GM23338 (cell line): ENCODE data around the gene CARHSP1. TPM values are rescaled to one million over a fixed set of nuclear protein-coding genes. Genes with fewer than 3 reads are reported as not detected.

Experiments
- ATAC-seq: fragments of 200-7000 bp; cut with Tn5 transposase; 3 replicates; pipeline ENCODE4 v1.9.1; 2020
- DNase-seq: peaks from one replicate; pipeline ENCODE4 v3.0.0-alpha.2; 2015; ENCODE audit warnings: low spot score
- H2AFZ ChIP-seq: fragments of 200-600 bp; sonication (generic); 2 replicates; pipeline ENCODE4 v1.8.0; 2016; ENCODE audit warnings: antibody characterized with exemption, mild to moderate bottlenecking, moderate library complexity
- H3F3A ChIP-seq: fragments of 200-600 bp; sonication (generic); replicated peaks from 2 replicates; pipeline ENCODE4 v1.8.0; 2017; ENCODE audit warnings: antibody characterized with exemption, mixed run types, low read depth
- H3K27ac ChIP-seq: fragments of 200-600 bp; sonication (generic); 2 replicates; pipeline ENCODE4 v1.6.1; 2016; ENCODE audit warnings: low read depth
- H3K27me3 ChIP-seq: fragments of 200-600 bp; sonication (generic); 2 replicates; pipeline ENCODE4 v1.8.0; 2016; ENCODE audit warnings: mild to moderate bottlenecking, mixed run types, moderate library complexity; ENCODE audit not compliant: insufficient read depth
- H3K36me3 ChIP-seq: fragments of 200-600 bp; sonication (generic); 2 replicates; pipeline ENCODE4 v1.8.0; 2016; ENCODE audit warnings: mild to moderate bottlenecking; ENCODE audit not compliant: insufficient read depth
- H3K4me1 ChIP-seq: fragments of 200-600 bp; sonication (generic); 2 replicates; pipeline ENCODE4 v1.8.0; 2016; ENCODE audit warnings: mild to moderate bottlenecking, moderate library complexity; ENCODE audit not compliant: insufficient read depth
- H3K4me2 ChIP-seq: fragments of 200-600 bp; sonication (generic); 2 replicates; pipeline ENCODE4 v1.7.1; 2017; ENCODE audit warnings: mixed run types
- H3K4me3 ChIP-seq: fragments of 200-600 bp; sonication (generic); 2 replicates; pipeline ENCODE4 v1.6.1; 2016; ENCODE audit warnings: mixed run types
- H3K79me2 ChIP-seq: fragments of 200-600 bp; sonication (generic); replicated peaks from 2 replicates; pipeline ENCODE4 v1.8.0; 2017; ENCODE audit warnings: mild to moderate bottlenecking; ENCODE audit not compliant: insufficient read depth
- H3K9me2 ChIP-seq: fragments of 200-600 bp; sonication (generic); 2 replicates; pipeline ENCODE4 v1.8.0; 2017; ENCODE audit not compliant: insufficient read depth
- H4K20me1 ChIP-seq: fragments of 200-600 bp; sonication (generic); replicated peaks from 2 replicates; pipeline ENCODE4 v1.8.0; 2017; ENCODE audit warnings: mild to moderate bottlenecking; ENCODE audit not compliant: insufficient read depth
- H3K27ac Mint-ChIP-seq: 2 replicates; pipeline ENCODE4 v1.8.0; 2020; ENCODE audit warnings: inconsistent platforms, mild to moderate bottlenecking, moderate library complexity, mixed read lengths
- H3K27me3 Mint-ChIP-seq: 3 replicates; pipeline ENCODE4 v1.8.0; 2022; ENCODE audit warnings: low read depth, mild to moderate bottlenecking, moderate library complexity, mixed read lengths, inconsistent platforms; ENCODE audit not compliant: insufficient read depth, poor library complexity
- H3K36me3 Mint-ChIP-seq: 3 replicates; pipeline ENCODE4 v1.8.0; 2021; ENCODE audit warnings: low read depth, mild to moderate bottlenecking, inconsistent platforms, moderate library complexity, mixed read lengths
- H3K4me1 Mint-ChIP-seq: 3 replicates; pipeline ENCODE4 v1.8.0; 2020; ENCODE audit warnings: mild to moderate bottlenecking, inconsistent platforms, mixed read lengths
- H3K4me3 Mint-ChIP-seq: 3 replicates; pipeline ENCODE4 v1.8.0; 2021; ENCODE audit warnings: moderate library complexity, mild to moderate bottlenecking, inconsistent platforms, mixed read lengths
- H3K9me3 Mint-ChIP-seq: 3 replicates; pipeline ENCODE4 v1.8.0; 2020; ENCODE audit warnings: moderate library complexity, mild to moderate bottlenecking, inconsistent platforms, mixed read lengths
- CREB1 ChIP-seq: fragments of 250-450 bp; sonication (Bioruptor Pico); IDR thresholded peaks from 2 replicates; pipeline ENCODE4 v1.5.0; 2020; ENCODE audit warnings: low read depth, mild to moderate bottlenecking, moderate library complexity
- CTCF ChIP-seq, 2 experiments: fragments of 200-600 bp in 1 of 2; sonication (generic) in 1 of 2; conservative IDR thresholded peaks; 2 replicates each; pipeline versions ENCODE4 v1.5.1 to v1.6.1; 2016 to 2017; ENCODE audit warnings: antibody characterized with exemption in 2 of 2, low read depth in 2 of 2, mild to moderate bottlenecking in 2 of 2, moderate library complexity in 1 of 2
- ETS1 ChIP-seq: IDR thresholded peaks from 2 replicates; pipeline ENCODE4 v1.6.1; 2016; ENCODE audit warnings: antibody characterized with exemption
- EZH2 ChIP-seq: fragments of 200-600 bp; sonication (generic); IDR thresholded peaks from one replicate; pipeline ENCODE4 v1.8.0; 2017; ENCODE audit warnings: antibody characterized with exemption, mild to moderate bottlenecking, low read depth; ENCODE audit not compliant: unreplicated experiment
- EZH2phosphoT487 ChIP-seq: fragments of 200-600 bp; sonication (generic); IDR thresholded peaks from one replicate; pipeline ENCODE4 v1.8.1; 2018; ENCODE audit warnings: antibody characterized with exemption; ENCODE audit not compliant: unreplicated experiment
- JUNB ChIP-seq: IDR thresholded peaks from one replicate; pipeline ENCODE4 v1.6.1; 2016; ENCODE audit warnings: antibody characterized with exemption; ENCODE audit not compliant: unreplicated experiment
- NANOG ChIP-seq: IDR thresholded peaks from 2 replicates; pipeline ENCODE4 v1.6.1; 2016; ENCODE audit warnings: antibody characterized with exemption, borderline replicate concordance
- POLR2AphosphoS5 ChIP-seq: IDR thresholded peaks from 2 replicates; pipeline ENCODE4 v1.6.1; 2016; ENCODE audit warnings: antibody characterized with exemption, low read depth
- REST ChIP-seq: IDR thresholded peaks from one replicate; pipeline ENCODE4 v1.6.1; 2018; ENCODE audit warnings: antibody characterized with exemption; ENCODE audit not compliant: unreplicated experiment
- STAT1 ChIP-seq: IDR thresholded peaks from one replicate; pipeline ENCODE4 v1.6.1; 2016; ENCODE audit warnings: antibody characterized with exemption; ENCODE audit not compliant: unreplicated experiment
- ZNF114 ChIP-seq: fragments of 250-450 bp; sonication (Bioruptor Pico); IDR thresholded peaks from 2 replicates; pipeline ENCODE4 v1.5.0; 2020; ENCODE audit warnings: mild to moderate bottlenecking, moderate library complexity
- ZNF331 ChIP-seq: fragments of 250-450 bp; sonication (Bioruptor Pico); IDR thresholded peaks from 2 replicates; pipeline ENCODE4 v1.5.0; 2020; ENCODE audit warnings: low read depth, mild to moderate bottlenecking, moderate library complexity
- ZNF462 ChIP-seq: fragments of 250-450 bp; sonication (Bioruptor Pico); IDR thresholded peaks from 2 replicates; pipeline ENCODE4 v1.5.0; 2020; ENCODE audit warnings: mild to moderate bottlenecking, moderate library complexity
- polyA plus RNA-seq: library from polyadenylated mRNA; unstranded; fragments of >200 nt; fragmentation: Nextera tagmentation; extraction: Ambion mirVana; gene quantifications from 2 replicates; pipeline ENCODE4 v1.2.1, GENCODE V29; 2016
- total RNA-seq: library from RNA; depleted of rRNA; stranded (reverse); fragments of >200 nt; shearing (Covaris generic); gene quantifications from 2 replicates; pipeline ENCODE4 v1.2.3, GENCODE V29; 2014

The CARHSP1 gene
- total and polyA plus RNA-seq, 2 experiments from 2014 or later = 286 to 339 TPM

GRCh38 chr16:8819411-8820034 is 49.3 kb downstream of the CARHSP1 start:
- Mint-ChIP-seq H3K27ac (no peak overlapping the region), H3K4me3 (no peak overlapping the region), H3K27me3 (peaks cover 2% of the 10 kb centered on the region), H3K9me3 (no peaks in the 10 kb centered on the region), H3K4me1 (peaks cover 23% of the 10 kb centered on the region), H3K36me3 (peaks cover 87% of the 10 kb centered on the region)
- Histone ChIP-seq H2AFZ (no peak overlapping the region), H3K79me2 (0 out of 2 replicates have a peak, but pooled peaks cover 6% of the 10 kb centered on the region), H4K20me1 (no peaks in the 10 kb centered on the region; the same call in 1 of the 2 replicates), H3F3A (0 out of 2 replicates have a peak, but pooled peaks cover 16% of the 10 kb centered on the region), H3K4me1 (peaks cover 11% of the 10 kb centered on the region; the same call in 1 of the 2 replicates), H3K4me3 (no peak overlapping the region), H3K4me2 (no peak overlapping the region), H3K27ac (no peak overlapping the region), H3K36me3 (peaks cover 28% of the 10 kb centered on the region), H3K27me3 (no peaks in the 10 kb centered on the region), H3K9me2 (no peaks in the 10 kb centered on the region)
- DNase-seq (no peak), ATAC-seq (no peak)
- no peak for TF ChIP-seq NANOG
- no peak for TF ChIP-seq CREB1 (CRISPR knock-in tag)
- no peak for TF ChIP-seq ZNF114 (CRISPR knock-in tag)
- TF ChIP-seq ETS1 = no peak
- TF ChIP-seq ZNF462 (CRISPR knock-in tag) = no peak
- no peak for TF ChIP-seq EZH2
- no peak for TF ChIP-seq REST
- TF ChIP-seq POLR2AphosphoS5 = no peak
- no peak for TF ChIP-seq JUNB
- no peak for TF ChIP-seq EZH2phosphoT487
- no peak for TF ChIP-seq ZNF331 (CRISPR knock-in tag)
- no peak for TF ChIP-seq STAT1
- TF ChIP-seq CTCF (conservative IDR thresholded peaks at IDR 0.05; ENCODE audit: low read depth in 2 of 2) = no peak
